Omental fat pad (tissue), 4 donors: ENCODE measurements around the gene SHANK1. TPM values are rescaled to one million over a fixed set of nuclear protein-coding genes. Genes with fewer than 3 reads are reported as not detected.

Experiments
- ATAC-seq: fragments of 150-250 bp; one replicate; pipeline ENCODE4 v1.9.1; 2016; ENCODE audit warnings: mild to moderate bottlenecking, moderate library complexity; ENCODE audit not compliant: low FRiP score
- DNase-seq: peaks from one replicate; pipeline ENCODE4 v3.0.0-alpha.2; 2019; ENCODE audit warnings: low spot score
- CTCF ChIP-seq, 3 donors: fragments of 450-650 bp; IDR thresholded peaks; one replicate each; pipeline ENCODE4 v1.5.1; 2016 to 2017; ENCODE audit warnings: antibody characterized with exemption in 3 of 3, mild to moderate bottlenecking in 3 of 3, moderate library complexity in 2 of 3
- total RNA-seq, 4 donors: library from RNA; depleted of rRNA; stranded (reverse); fragments of >200 nt; gene quantifications; one replicate each; pipeline ENCODE4 v1.1.0, GENCODE V29; 2016

The SHANK1 gene
- total RNA-seq, 4 donors from 2014 or later: 0.37 to 2.2 TPM; not detected in 2

GRCh38 chr19:50677636-50678035, 42.0 kb downstream of the SHANK1 start:
- ATAC-seq (no peak), DNase-seq (no peak)
- TF ChIP-seq CTCF (IDR thresholded peaks at IDR 0.05): no peak

GRCh38 chr19:50676625-50677197, 42.9 kb downstream of the SHANK1 start:
- DNase-seq (no peak), ATAC-seq (no peak)
- TF ChIP-seq CTCF (IDR thresholded peaks at IDR 0.05): no peak

GRCh38 chr19:50673118-50673517, 46.5 kb downstream of the SHANK1 start:
- no peak for ATAC-seq
- TF ChIP-seq CTCF (IDR thresholded peaks at IDR 0.05): no peak

GRCh38 chr19:50670102-50670380, 49.6 kb downstream of the SHANK1 start:
- ATAC-seq: no peak
- DNase-seq: no peak
- no peak for TF ChIP-seq CTCF (IDR thresholded peaks at IDR 0.05)

More at GRCh38 chr19:50673118-50673517, 46.5 kb downstream of the SHANK1 start:
- DNase-seq: no peak

GRCh38 chr19:50669302-50670101, 50.1 kb downstream of the SHANK1 start:
- ATAC-seq (no peak), DNase-seq (no peak)
- TF ChIP-seq CTCF (IDR thresholded peaks at IDR 0.05): peak in 1 of 3 donors; percentile 20

- DNase-seq (no peak), ATAC-seq (no peak)
- no peak for TF ChIP-seq CTCF (IDR thresholded peaks at IDR 0.05)
Measured at GRCh38 chr19:50668879-50669278, 50.7 kb downstream of the SHANK1 start.

- ATAC-seq: no peak
- DNase-seq: no peak
- TF ChIP-seq CTCF (IDR thresholded peaks at IDR 0.05): no peak
Measured at GRCh38 chr19:50668416-50668815, 51.2 kb downstream of the SHANK1 start.
